CD1c-positive myeloid dendritic cell (primary cell): ENCODE measurements around the gene CBFA2T2.
A peak's percentile ranks its signal among the peaks of the same experiment; 100 is the strongest.

Source experiments
- DNase-seq: peaks from one replicate; pipeline ENCODE4 v3.0.0-alpha.2; 2016; ENCODE audit errors: extremely low spot score

Gene CBFA2T2

GRCh38 chr20:33650753-33651561, 161.1 kb downstream of the CBFA2T2 start:
- no peak for DNase-seq

GRCh38 chr20:33651562-33652048, 161.7 kb downstream of the CBFA2T2 start:
- DNase-seq: no peak

GRCh38 chr20:33653218-33653899, 163.5 kb downstream of the CBFA2T2 start:
- peak; percentile 28 for DNase-seq

GRCh38 chr20:33653900-33654596, 164.2 kb downstream of the CBFA2T2 start:
- no peak for DNase-seq

- no peak for DNase-seq
These were observed 164.8 kb downstream of the CBFA2T2 start for GRCh38 chr20:33654680-33655161.

- DNase-seq: no peak
These were observed 165.3 kb downstream of the CBFA2T2 start for GRCh38 chr20:33655164-33655563.

- DNase-seq: no peak
These were observed 166.3 kb downstream of the CBFA2T2 start for GRCh38 chr20:33656010-33656782.

GRCh38 chr20:33656783-33657703, 167.1 kb downstream of the CBFA2T2 start:
- DNase-seq: no peak

GRCh38 chr20:33657704-33658095, 167.8 kb downstream of the CBFA2T2 start:
- DNase-seq: no peak

GRCh38 chr20:33658510-33658909, 168.6 kb downstream of the CBFA2T2 start:
- no peak for DNase-seq

GRCh38 chr20:33658929-33659328, 169.0 kb downstream of the CBFA2T2 start:
- DNase-seq: no peak

- no peak for DNase-seq
These were observed 169.6 kb downstream of the CBFA2T2 start for GRCh38 chr20:33659341-33660034.

GRCh38 chr20:33660035-33660684, 170.3 kb downstream of the CBFA2T2 start:
- no peak for DNase-seq

- no peak for DNase-seq
These were observed 170.8 kb downstream of the CBFA2T2 start for GRCh38 chr20:33660685-33661058.

GRCh38 chr20:33662172-33662571, 172.3 kb downstream of the CBFA2T2 start, which contains the start of gene C20orf144:
TSS of gene C20orf144 (plus strand) at chr20:33662327. CDS start at chr20:33662346, 19 bp downstream.
- no peak for DNase-seq

GRCh38 chr20:33663161-33664084, 173.5 kb downstream of the CBFA2T2 start:
- DNase-seq: peak; percentile 88

- no peak for DNase-seq
These were observed 174.3 kb downstream of the CBFA2T2 start for GRCh38 chr20:33664085-33664761.

GRCh38 chr20:33664762-33665144, 174.9 kb downstream of the CBFA2T2 start:
- no peak for DNase-seq
